ENCODE measurements around the gene SSBP4. TPM values are rescaled to one million over a fixed set of nuclear protein-coding genes. Genes with fewer than 3 reads are reported as not detected.

Gene SSBP4
- total RNA-seq, 1 donor = 77.8 TPM

DNA sequence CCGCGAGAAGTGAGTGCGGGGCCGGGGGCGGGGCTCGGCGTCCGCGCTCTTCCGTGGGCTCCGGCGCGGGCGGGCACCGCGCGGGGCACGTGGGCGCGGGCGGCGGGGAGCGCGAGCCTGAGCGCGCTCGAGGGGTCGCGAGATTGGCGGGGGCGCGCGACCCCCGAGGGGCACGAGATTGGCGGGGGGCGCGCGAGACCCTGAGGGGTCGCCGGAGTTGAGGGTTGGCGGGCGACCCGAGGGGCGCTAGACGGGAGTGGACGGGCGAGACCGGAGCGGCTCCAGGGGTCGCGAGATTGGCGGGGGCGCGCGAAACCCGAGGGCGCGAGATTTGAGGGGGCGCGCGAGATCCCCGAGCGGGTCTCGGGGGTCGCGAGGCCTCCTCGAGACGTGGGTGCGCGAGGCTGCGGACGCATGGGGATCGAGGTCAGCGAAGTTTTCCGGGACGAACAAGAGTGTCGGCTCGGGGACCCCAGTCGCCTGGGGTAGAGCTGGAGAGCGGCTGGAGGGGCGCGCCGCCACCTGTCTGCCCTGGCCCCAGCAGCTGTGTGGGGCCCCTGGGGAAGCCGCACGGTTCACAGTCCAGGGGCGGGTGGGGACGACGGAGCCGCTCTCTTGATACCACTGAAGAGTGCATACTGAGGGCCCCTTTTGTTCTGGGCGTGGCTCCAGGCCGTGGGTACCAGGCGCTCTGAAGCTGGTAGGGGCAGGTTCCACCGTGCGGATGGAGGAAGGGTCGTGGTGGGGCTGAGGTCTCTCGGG is 682 bp downstream of the SSBP4 start:
- Histone ChIP-seq H2AFZ (ENCODE audit: low read length) (peak overlapping the region; percentile 41), H3K4me2 (ENCODE audit: insufficient read depth, low read length) (peak overlapping the region; percentile 90), H3K4me1 (ENCODE audit: insufficient read depth, low read length) (peaks cover 48% of the 10 kb centered on the region), H3K4me3 (ENCODE audit: insufficient read depth, low read length) (peak overlapping the region; percentile 81), H3K27me3 (ENCODE audit: insufficient read depth, low read length) (no peaks in the 10 kb centered on the region), H4K20me1 (ENCODE audit: insufficient read depth, low read length) (peaks cover 38% of the 10 kb centered on the region), H3K79me2 (ENCODE audit: insufficient read depth, low read length) (peaks cover 59% of the 10 kb centered on the region), H3K9me3 (ENCODE audit: low read depth, low read length) (no peaks in the 10 kb centered on the region), H3K27ac (ENCODE audit: low read depth, low read length) (peak overlapping the region; percentile 61), H3K36me3 (ENCODE audit: insufficient read depth, low read length) (no peaks in the 10 kb centered on the region)
- DNase-seq (ENCODE audit: insufficient read length, low spot score, missing footprints) = peak; percentile 92
- TF ChIP-seq CTCF (IDR thresholded peaks at IDR 0.05; ENCODE audit: extremely low read depth, low read depth, low read length) = no peak

DNA sequence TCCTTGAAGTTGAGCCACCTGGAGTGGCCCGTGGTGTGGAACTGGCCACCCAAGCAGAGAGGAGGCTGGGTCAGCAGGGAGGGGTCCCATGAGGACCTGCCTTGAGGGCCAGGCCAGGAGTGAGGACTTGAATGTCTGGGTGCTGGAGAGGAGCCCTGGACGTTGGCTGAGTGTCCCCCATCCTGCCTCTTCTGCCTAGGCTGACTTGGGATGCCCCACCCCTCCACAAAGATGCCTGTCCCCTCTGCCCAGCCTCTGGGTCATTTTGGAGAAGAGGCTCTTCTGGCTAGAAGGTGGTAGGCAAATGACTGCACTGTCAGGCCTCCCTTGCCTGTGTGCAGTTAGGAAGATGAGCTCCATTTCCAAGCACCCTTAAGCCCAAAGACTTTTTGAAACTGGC is 1.7 kb downstream of the SSBP4 start:
- peak overlapping the region; percentile 17 for H3K27ac ChIP-seq (ENCODE audit: low read depth, low read length)
- TF ChIP-seq CTCF (IDR thresholded peaks at IDR 0.05; ENCODE audit: extremely low read depth, low read depth, low read length) = no peak
- H3K4me1 ChIP-seq (ENCODE audit: insufficient read depth, low read length) = peaks cover 44% of the 10 kb centered on the region
- no peaks in the 10 kb centered on the region for H3K27me3 ChIP-seq (ENCODE audit: insufficient read depth, low read length)
- H2AFZ ChIP-seq (ENCODE audit: low read length) = no peak overlapping the region
- H3K36me3 ChIP-seq (ENCODE audit: insufficient read depth, low read length) = no peaks in the 10 kb centered on the region
- H3K4me3 ChIP-seq (ENCODE audit: insufficient read depth, low read length) = peak overlapping the region; percentile 81
- peaks cover 70% of the 10 kb centered on the region for H3K79me2 ChIP-seq (ENCODE audit: insufficient read depth, low read length)
- peak; percentile 86 for DNase-seq (ENCODE audit: insufficient read length, low spot score, missing footprints)
- peaks cover 43% of the 10 kb centered on the region for H4K20me1 ChIP-seq (ENCODE audit: insufficient read depth, low read length)
- no peaks in the 10 kb centered on the region for H3K9me3 ChIP-seq (ENCODE audit: low read depth, low read length)
- peak overlapping the region; percentile 90 for H3K4me2 ChIP-seq (ENCODE audit: insufficient read depth, low read length)

DNA sequence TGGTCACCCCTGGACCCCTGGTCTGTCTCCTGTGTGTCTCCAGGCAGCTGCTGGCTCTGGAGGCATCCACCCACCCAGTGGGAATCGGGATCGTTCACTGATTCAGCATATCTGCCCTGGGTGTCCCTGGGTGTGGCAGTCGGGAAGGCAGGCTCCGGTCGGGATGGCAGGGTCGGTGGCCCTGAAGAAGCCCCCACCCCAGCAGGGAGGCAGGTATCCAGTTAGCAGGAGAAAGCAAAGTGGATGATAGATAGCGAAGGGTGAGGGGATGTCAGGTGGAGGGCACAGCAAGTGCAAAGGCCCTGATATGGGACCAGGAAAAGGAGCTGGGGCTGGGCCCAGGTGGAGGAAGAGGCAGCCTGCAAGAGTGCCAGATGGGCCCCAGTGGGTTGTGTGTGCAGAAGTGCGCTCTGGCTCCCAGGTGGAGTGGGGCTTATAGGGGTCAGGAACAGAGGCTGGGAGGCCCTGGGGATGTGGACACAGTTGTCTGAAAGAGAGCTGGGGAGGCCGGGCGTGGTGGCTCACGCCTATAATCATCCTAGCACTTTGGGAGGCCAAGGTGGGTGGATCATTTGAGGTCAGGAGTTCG is 2.3 kb downstream of the SSBP4 start:
- H3K79me2 ChIP-seq (ENCODE audit: insufficient read depth, low read length) = peaks cover 73% of the 10 kb centered on the region
- H4K20me1 ChIP-seq (ENCODE audit: insufficient read depth, low read length) = peaks cover 46% of the 10 kb centered on the region
- DNase-seq (ENCODE audit: insufficient read length, low spot score, missing footprints) = peak; percentile 21
- H3K4me2 ChIP-seq (ENCODE audit: insufficient read depth, low read length) = peak overlapping the region; percentile 90
- H3K27ac ChIP-seq (ENCODE audit: low read depth, low read length) = peak overlapping the region; percentile 17
- H3K4me1 ChIP-seq (ENCODE audit: insufficient read depth, low read length) = peaks cover 44% of the 10 kb centered on the region
- H3K4me3 ChIP-seq (ENCODE audit: insufficient read depth, low read length) = peak overlapping the region; percentile 81
- H3K27me3 ChIP-seq (ENCODE audit: insufficient read depth, low read length) = no peaks in the 10 kb centered on the region
- no peaks in the 10 kb centered on the region for H3K36me3 ChIP-seq (ENCODE audit: insufficient read depth, low read length)
- no peaks in the 10 kb centered on the region for H3K9me3 ChIP-seq (ENCODE audit: low read depth, low read length)
- H2AFZ ChIP-seq (ENCODE audit: low read length) = no peak overlapping the region
- TF ChIP-seq CTCF (IDR thresholded peaks at IDR 0.05; ENCODE audit: extremely low read depth, low read depth, low read length) = no peak

GRCh38 chr19:18422530-18423191 is 3.5 kb downstream of the SSBP4 start:
- Histone ChIP-seq H3K4me1 (ENCODE audit: insufficient read depth, low read length) (peaks cover 38% of the 10 kb centered on the region), H4K20me1 (ENCODE audit: insufficient read depth, low read length) (peaks cover 58% of the 10 kb centered on the region), H3K4me2 (ENCODE audit: insufficient read depth, low read length) (no peak overlapping the region), H3K4me3 (ENCODE audit: insufficient read depth, low read length) (no peak overlapping the region), H3K27ac (ENCODE audit: low read depth, low read length) (no peak overlapping the region), H3K9me3 (ENCODE audit: low read depth, low read length) (no peaks in the 10 kb centered on the region), H2AFZ (ENCODE audit: low read length) (no peak overlapping the region), H3K36me3 (ENCODE audit: insufficient read depth, low read length) (no peaks in the 10 kb centered on the region), H3K27me3 (ENCODE audit: insufficient read depth, low read length) (no peaks in the 10 kb centered on the region), H3K79me2 (ENCODE audit: insufficient read depth, low read length) (peaks cover 85% of the 10 kb centered on the region)
- DNase-seq (ENCODE audit: insufficient read length, low spot score, missing footprints) = peak; percentile 67
- no peak for TF ChIP-seq CTCF (IDR thresholded peaks at IDR 0.05; ENCODE audit: extremely low read depth, low read depth, low read length)
